A673 (cell line): Measurements from ENCODE around the gene NOP16.

ENCODE experiments used
- CTCF ChIP-seq: fragments of 300-800, 200-600 bp; sonication (generic); conservative IDR thresholded peaks from 2 replicates; pipeline ENCODE4 v1.5.1; 2017; ENCODE audit warnings: low read depth, mild to moderate bottlenecking, antibody characterized with exemption, low read length, moderate library complexity, mixed read lengths
- EZH2 ChIP-seq: fragments of 200-600 bp; sonication (generic); IDR thresholded peaks from 2 replicates; pipeline ENCODE4 v1.6.1; 2017; ENCODE audit warnings: borderline replicate concordance, low read depth, mild to moderate bottlenecking, mixed read lengths, antibody characterized with exemption, low read length; ENCODE audit not compliant: poor library complexity, severe bottlenecking

- no peak for TF ChIP-seq CTCF
- no peak for TF ChIP-seq EZH2
Observed at GRCh38 chr5:176388003-176388443, 375 bp downstream of the NOP16 start.
